SU-DHL-6 (cell line): ENCODE results near the gene TMEM86B.

Experiments
- H2AFZ ChIP-seq: fragments of 200-600 bp; sonication (generic); 2 replicates; pipeline ENCODE4 v1.6.1; 2014; ENCODE audit warnings: low read depth, mild to moderate bottlenecking, moderate library complexity, mixed read lengths, antibody characterized with exemption, low read length; ENCODE audit not compliant: severe bottlenecking
- H3F3A ChIP-seq: fragments of 200-600 bp; shearing (Covaris generic); 2 replicates; pipeline ENCODE4 v1.6.0; 2016; ENCODE audit warnings: antibody characterized with exemption, mild to moderate bottlenecking; ENCODE audit not compliant: insufficient read depth
- H3K27ac ChIP-seq: fragments of 200-600 bp; sonication (generic); 2 replicates; pipeline ENCODE4 v1.5.1; 2016; ENCODE audit warnings: low read depth, mild to moderate bottlenecking, low read length, moderate library complexity, mixed read lengths
- H3K27me3 ChIP-seq: fragments of 200-600 bp; sonication (generic), shearing (Covaris generic); 2 replicates; pipeline ENCODE4 v1.6.0; 2014; ENCODE audit warnings: mild to moderate bottlenecking, low read length
- H3K36me3 ChIP-seq: fragments of 200-600 bp; sonication (generic); 2 replicates; pipeline ENCODE4 v1.6.1; 2014; ENCODE audit warnings: mild to moderate bottlenecking, low read length, mixed read lengths
- H3K4me2 ChIP-seq: fragments of 300-600, 200-600 bp; shearing (Covaris generic), sonication (generic); 2 replicates; pipeline ENCODE4 v1.6.0; 2014; ENCODE audit warnings: low read length, low read depth, mild to moderate bottlenecking; ENCODE audit not compliant: poor library complexity, severe bottlenecking
- H3K4me3 ChIP-seq: fragments of 200-600 bp; sonication (generic); 2 replicates; pipeline ENCODE4 v1.5.1; 2014; ENCODE audit warnings: antibody characterized with exemption, low read length, mild to moderate bottlenecking, mixed read lengths; ENCODE audit not compliant: insufficient read depth, poor library complexity, severe bottlenecking
- H3K79me2 ChIP-seq: fragments of 200-600 bp; sonication (generic); 2 replicates; pipeline ENCODE4 v1.6.1; 2014; ENCODE audit warnings: mild to moderate bottlenecking, low read length, moderate library complexity; ENCODE audit not compliant: insufficient read depth
- H3K9ac ChIP-seq: fragments of 200-600 bp; sonication (generic); 2 replicates; pipeline ENCODE4 v1.7.0; 2014; ENCODE audit warnings: mild to moderate bottlenecking, low read length
- H3K9me2 ChIP-seq: fragments of 200-600 bp; sonication (generic); replicated peaks from 2 replicates; pipeline ENCODE4 v1.6.1; 2014; ENCODE audit warnings: low read length; ENCODE audit not compliant: insufficient read depth
- H3K9me3 ChIP-seq: fragments of 200-600 bp; sonication (generic); 2 replicates; pipeline ENCODE4 v1.6.1; 2014; ENCODE audit warnings: low read length, mixed read lengths; ENCODE audit not compliant: insufficient read depth
- H4K20me1 ChIP-seq: fragments of 200-600 bp; sonication (generic); 2 replicates; pipeline ENCODE4 v1.6.1; 2014; ENCODE audit warnings: low read depth, mild to moderate bottlenecking, antibody characterized with exemption, low read length, moderate library complexity, mixed read lengths
- EZH2phosphoT487 ChIP-seq: fragments of 200-600 bp; sonication (generic), shearing (Covaris generic); conservative IDR thresholded peaks from 2 replicates; pipeline ENCODE4 v1.6.1; 2018; ENCODE audit warnings: mild to moderate bottlenecking, antibody characterized with exemption, low read length, moderate library complexity, mixed read lengths
- TF ChIP-seq, protein P1 (sequence below): fragments of 200-600 bp; sonication (generic); IDR thresholded peaks from one replicate; pipeline ENCODE4 v1.5.1; 2017; ENCODE audit warnings: antibody characterized with exemption, mild to moderate bottlenecking, low read length, moderate library complexity; ENCODE audit not compliant: insufficient read depth, poor library complexity, severe bottlenecking

Gene TMEM86B

GRCh38 chr19:55199620-55200204 lies 28.9 kb downstream of the TMEM86B start:
- H3K4me2 ChIP-seq = no peak overlapping the region
- H3K27me3 ChIP-seq = no peaks in the 10 kb centered on the region
- no peaks in the 10 kb centered on the region for H3K36me3 ChIP-seq
- no peaks in the 10 kb centered on the region for H4K20me1 ChIP-seq
- no peak overlapping the region for H3K4me3 ChIP-seq
- H2AFZ ChIP-seq = no peak overlapping the region
- H3K79me2 ChIP-seq = no peaks in the 10 kb centered on the region
- H3K27ac ChIP-seq = no peak overlapping the region
- no peaks in the 10 kb centered on the region for H3K9me3 ChIP-seq
- no peak overlapping the region for H3K9ac ChIP-seq
- H3F3A ChIP-seq = no peaks in the 10 kb centered on the region
- no peaks in the 10 kb centered on the region for H3K9me2 ChIP-seq
- no peak for TF ChIP-seq EZH2phosphoT487
- TF ChIP-seq, protein P1, sequence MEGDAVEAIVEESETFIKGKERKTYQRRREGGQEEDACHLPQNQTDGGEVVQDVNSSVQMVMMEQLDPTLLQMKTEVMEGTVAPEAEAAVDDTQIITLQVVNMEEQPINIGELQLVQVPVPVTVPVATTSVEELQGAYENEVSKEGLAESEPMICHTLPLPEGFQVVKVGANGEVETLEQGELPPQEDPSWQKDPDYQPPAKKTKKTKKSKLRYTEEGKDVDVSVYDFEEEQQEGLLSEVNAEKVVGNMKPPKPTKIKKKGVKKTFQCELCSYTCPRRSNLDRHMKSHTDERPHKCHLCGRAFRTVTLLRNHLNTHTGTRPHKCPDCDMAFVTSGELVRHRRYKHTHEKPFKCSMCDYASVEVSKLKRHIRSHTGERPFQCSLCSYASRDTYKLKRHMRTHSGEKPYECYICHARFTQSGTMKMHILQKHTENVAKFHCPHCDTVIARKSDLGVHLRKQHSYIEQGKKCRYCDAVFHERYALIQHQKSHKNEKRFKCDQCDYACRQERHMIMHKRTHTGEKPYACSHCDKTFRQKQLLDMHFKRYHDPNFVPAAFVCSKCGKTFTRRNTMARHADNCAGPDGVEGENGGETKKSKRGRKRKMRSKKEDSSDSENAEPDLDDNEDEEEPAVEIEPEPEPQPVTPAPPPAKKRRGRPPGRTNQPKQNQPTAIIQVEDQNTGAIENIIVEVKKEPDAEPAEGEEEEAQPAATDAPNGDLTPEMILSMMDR = no peak

GRCh38 chr19:55198651-55199050 lies 29.9 kb downstream of the TMEM86B start:
- Histone ChIP-seq H3K4me3 (no peak overlapping the region), H3F3A (no peaks in the 10 kb centered on the region), H3K79me2 (no peaks in the 10 kb centered on the region), H3K27me3 (no peaks in the 10 kb centered on the region), H3K9me2 (no peaks in the 10 kb centered on the region), H3K4me2 (no peak overlapping the region), H3K9ac (no peak overlapping the region), H3K36me3 (no peaks in the 10 kb centered on the region), H2AFZ (no peak overlapping the region), H3K9me3 (no peaks in the 10 kb centered on the region), H4K20me1 (no peaks in the 10 kb centered on the region), H3K27ac (no peak overlapping the region)
- no peak for TF ChIP-seq EZH2phosphoT487
- TF ChIP-seq, protein P1 = no peak

DNA sequence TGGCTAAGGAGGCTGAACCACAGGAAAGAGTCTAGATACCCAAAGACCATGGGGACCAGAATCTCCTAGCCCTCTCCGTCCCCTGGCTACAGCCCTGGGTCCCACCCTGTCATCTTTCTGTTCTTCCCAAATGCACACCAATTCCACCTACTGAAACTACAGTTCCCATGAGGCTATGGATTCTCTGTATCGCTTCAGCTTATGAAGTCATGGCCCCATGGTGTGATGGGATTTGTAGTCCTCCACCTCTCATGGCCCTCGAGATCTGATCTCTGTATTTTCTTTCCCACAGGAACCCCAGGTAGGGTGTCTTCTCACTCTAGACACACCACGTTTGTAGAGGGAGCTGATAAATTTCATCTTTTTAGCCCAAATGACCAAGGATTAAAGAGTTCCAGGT lies 31.0 kb downstream of the TMEM86B start:
- TF ChIP-seq, protein P1 = no peak
- no peak for TF ChIP-seq EZH2phosphoT487
- Histone ChIP-seq H3K36me3 (no peaks in the 10 kb centered on the region), H3K27me3 (no peaks in the 10 kb centered on the region), H3K4me2 (no peak overlapping the region), H2AFZ (no peak overlapping the region), H3F3A (no peaks in the 10 kb centered on the region), H3K4me3 (no peak overlapping the region), H3K27ac (no peak overlapping the region), H3K9me3 (no peaks in the 10 kb centered on the region), H3K9ac (no peak overlapping the region), H3K79me2 (no peaks in the 10 kb centered on the region), H4K20me1 (no peaks in the 10 kb centered on the region), H3K9me2 (no peaks in the 10 kb centered on the region)
